ENCODE data around the gene NAT16.
"Not testable (repeated sequence)": the region's sequence is repeated elsewhere in the genome, so short reads cannot be mapped to it uniquely, and the experiment has no call there.

Gene NAT16

GRCh38 chr7:101202603-101202918 lies 22.5 kb upstream of the NAT16 start:
- DNase-seq (ENCODE audit: low read depth, low spot score), result no peak

GRCh38 chr7:101201695-101202602 lies 21.9 kb upstream of the NAT16 start:
- no peak for DNase-seq (ENCODE audit: low read depth, low spot score)

GRCh38 chr7:101200862-101201599 lies 20.9 kb upstream of the NAT16 start, which contains the start of gene MOGAT3:
MOGAT3 (minus strand) TSS chr7:101201036; CDS start chr7:101200854, 182 bp downstream.
- no peak for DNase-seq (ENCODE audit: low read depth, low spot score)

GRCh38 chr7:101200504-101200861 lies 20.4 kb upstream of the NAT16 start:
- no peak for DNase-seq (ENCODE audit: low read depth, low spot score)

- DNase-seq (ENCODE audit: low read depth, low spot score), result not testable (repeated sequence)
Observed at GRCh38 chr7:101199522-101199921, 19.4 kb upstream of the NAT16 start.

GRCh38 chr7:101198476-101198875 lies 18.4 kb upstream of the NAT16 start:
- DNase-seq (ENCODE audit: low read depth, low spot score), result no peak

- no peak for DNase-seq (ENCODE audit: low read depth, low spot score)
Observed at GRCh38 chr7:101197991-101198390, 17.9 kb upstream of the NAT16 start.

- DNase-seq (ENCODE audit: low read depth, low spot score), result no peak
Observed at GRCh38 chr7:101195884-101196283, 15.8 kb upstream of the NAT16 start.

GRCh38 chr7:101189109-101189508 lies 9.0 kb upstream of the NAT16 start:
- no peak for DNase-seq (ENCODE audit: low read depth, low spot score)

- DNase-seq (ENCODE audit: low read depth, low spot score), result no peak
Observed at GRCh38 chr7:101186844-101187428, 6.8 kb upstream of the NAT16 start.

GRCh38 chr7:101186194-101186593 lies 6.1 kb upstream of the NAT16 start:
- DNase-seq (ENCODE audit: low read depth, low spot score), result no peak

GRCh38 chr7:101185258-101185839 lies 5.3 kb upstream of the NAT16 start:
- no peak for DNase-seq (ENCODE audit: low read depth, low spot score)

- DNase-seq (ENCODE audit: low read depth, low spot score), result no peak
Observed at GRCh38 chr7:101179713-101180112, 380 bp downstream of the NAT16 start.

- no peak for DNase-seq (ENCODE audit: low read depth, low spot score)
Observed at GRCh38 chr7:101179117-101179516, 976 bp downstream of the NAT16 start.

- no peak for DNase-seq (ENCODE audit: low read depth, low spot score)
Observed at GRCh38 chr7:101177644-101178043, 2.4 kb downstream of the NAT16 start.

GRCh38 chr7:101175664-101176063 lies 4.4 kb downstream of the NAT16 start:
- no peak for DNase-seq (ENCODE audit: low read depth, low spot score)

- no peak for DNase-seq (ENCODE audit: low read depth, low spot score)
Observed at GRCh38 chr7:101174322-101174854, 5.7 kb downstream of the NAT16 start.

- DNase-seq (ENCODE audit: low read depth, low spot score), result no peak
Observed at GRCh38 chr7:101173752-101174244, 6.3 kb downstream of the NAT16 start.

- DNase-seq (ENCODE audit: low read depth, low spot score), result no peak
Observed at GRCh38 chr7:101172854-101173751, 7.0 kb downstream of the NAT16 start.

- DNase-seq (ENCODE audit: low read depth, low spot score), result no peak
Observed at GRCh38 chr7:101172005-101172853, 7.9 kb downstream of the NAT16 start.

Measured in activated CD4-positive, CD25-positive, alpha-beta regulatory T cell treated with anti-CD3 and anti-CD28 coated beads, Interleukin-2, amount 50 U/mL, for 16 hours (primary cell).